Endometrial microvascular endothelial cells (primary cell): ENCODE measurements around the gene U2AF2. TPM values are rescaled to one million over a fixed set of nuclear protein-coding genes. Genes with fewer than 3 reads are reported as not detected.

ENCODE experiments used
- in situ Hi-C: cut with HindIII; loops from 2 replicates; pipeline ENCODE4 v1.10.0; 2017; ENCODE audit warnings: low sequenced_read_pairs, low pct_unique_long_range_greater_than_20kb; ENCODE audit errors: inconsistent ontology term
- total RNA-seq: library from RNA; depleted of rRNA; stranded (reverse); fragments of >200 nt; gene quantifications from one replicate; pipeline ENCODE4 v1.2.3, GENCODE V29; 2015; ENCODE audit errors: inconsistent ontology term

U2AF2 gene
- total RNA-seq, 1 donor from 2014 or later: 215 TPM

GRCh38 chr19:55620410-55621204 lies 34.2 kb upstream of the U2AF2 start:
- in situ Hi-C loops: loop anchor here (10.0 kb wide), 1 partner anchor 106 kb away; no protein-coding TSS in a partner anchor

GRCh38 chr19:55621205-55621672 lies 33.6 kb upstream of the U2AF2 start:
- in situ Hi-C loops: loop anchor here (10.0 kb wide), 1 partner anchor 106 kb away; no protein-coding TSS in a partner anchor

GRCh38 chr19:55621673-55622231 lies 33.1 kb upstream of the U2AF2 start:
- in situ Hi-C loops: loop anchor here (10.0 kb wide), 1 partner anchor 107 kb away; no protein-coding TSS in a partner anchor

- in situ Hi-C loops: loop anchor here (10.0 kb wide), 1 partner anchor 108 kb away; no protein-coding TSS in a partner anchor
Observed at GRCh38 chr19:55622242-55622969, 32.4 kb upstream of the U2AF2 start.

- in situ Hi-C loops: loop anchor here (10.0 kb wide), 1 partner anchor 108 kb away; no protein-coding TSS in a partner anchor
Observed at GRCh38 chr19:55623130-55623529, 31.7 kb upstream of the U2AF2 start.

GRCh38 chr19:55623561-55623960 lies 31.3 kb upstream of the U2AF2 start:
- in situ Hi-C loops: loop anchor here (10.0 kb wide), 1 partner anchor 109 kb away; no protein-coding TSS in a partner anchor

GRCh38 chr19:55624109-55625003 lies 30.5 kb upstream of the U2AF2 start, which contains the start of gene ZNF784:
ZNF784 (minus strand) TSS chr19:55624566; CDS start chr19:55624561, 5 bp downstream.
- in situ Hi-C loops: loop anchor here (10.0 kb wide), 1 partner anchor 110 kb away; no protein-coding TSS in a partner anchor

- in situ Hi-C loops: loop anchor here (10.0 kb wide), 1 partner anchor 110 kb away; no protein-coding TSS in a partner anchor
Observed at GRCh38 chr19:55625004-55625326, 29.9 kb upstream of the U2AF2 start.

- in situ Hi-C loops: loop anchor here (10.0 kb wide), 1 partner anchor 112 kb away; no protein-coding TSS in a partner anchor
Observed at GRCh38 chr19:55626350-55626749, 28.5 kb upstream of the U2AF2 start.

- in situ Hi-C loops: no loop called here
Observed at GRCh38 chr19:55632463-55632834, 22.4 kb upstream of the U2AF2 start.

GRCh38 chr19:55633861-55634260 lies 21.0 kb upstream of the U2AF2 start:
- in situ Hi-C loops: no loop called here

- in situ Hi-C loops: no loop called here
Observed at GRCh38 chr19:55635334-55635717, 19.5 kb upstream of the U2AF2 start.

- in situ Hi-C loops: no loop called here
Observed at GRCh38 chr19:55635856-55636440, 18.9 kb upstream of the U2AF2 start.

GRCh38 chr19:55636723-55637122 lies 18.1 kb upstream of the U2AF2 start:
- in situ Hi-C loops: no loop called here

GRCh38 chr19:55637534-55637933 lies 17.3 kb upstream of the U2AF2 start:
- in situ Hi-C loops: no loop called here

- in situ Hi-C loops: no loop called here
Observed at GRCh38 chr19:55638864-55639359, 15.9 kb upstream of the U2AF2 start.

- in situ Hi-C loops: no loop called here
Observed at GRCh38 chr19:55640043-55640576, 14.7 kb upstream of the U2AF2 start.
